Ishikawa (cell line): ENCODE results near the gene MAP3K13.

ENCODE experiments used
- CEBPB ChIP-seq: IDR thresholded peaks from 2 replicates; pipeline ENCODE4 v1.6.1; 2012
- CREB1 ChIP-seq: IDR thresholded peaks from 2 replicates; pipeline ENCODE4 v1.6.1; 2012; ENCODE audit warnings: low read depth
- EGR1 ChIP-seq: IDR thresholded peaks from 2 replicates; pipeline ENCODE4 v1.6.1; 2012
- EP300 ChIP-seq: IDR thresholded peaks from 2 replicates; pipeline ENCODE4 v1.6.1; 2012; ENCODE audit warnings: borderline replicate concordance
- FOXM1 ChIP-seq: IDR thresholded peaks from 2 replicates; pipeline ENCODE4 v1.6.1; 2012; ENCODE audit warnings: low read depth, borderline replicate concordance
- MAX ChIP-seq: IDR thresholded peaks from 2 replicates; pipeline ENCODE4 v1.6.1; 2012
- NFIC ChIP-seq: IDR thresholded peaks from 2 replicates; pipeline ENCODE4 v1.6.1; 2012
- RAD21 ChIP-seq: IDR thresholded peaks from 2 replicates; pipeline ENCODE4 v1.6.1; 2012; ENCODE audit warnings: low read depth
- REST ChIP-seq: IDR thresholded peaks from 2 replicates; pipeline ENCODE4 v1.6.1; 2012; ENCODE audit warnings: low read depth, mild to moderate bottlenecking
- TAF1 ChIP-seq: IDR thresholded peaks from 2 replicates; pipeline ENCODE4 v1.6.1; 2012; ENCODE audit warnings: low read depth, mild to moderate bottlenecking
- TCF12 ChIP-seq: IDR thresholded peaks from 2 replicates; pipeline ENCODE4 v1.6.1; 2012; ENCODE audit warnings: low read depth
- TEAD4 ChIP-seq: IDR thresholded peaks from 2 replicates; pipeline ENCODE4 v1.6.1; 2012
- USF1 ChIP-seq: IDR thresholded peaks from 2 replicates; pipeline ENCODE4 v1.6.1; 2012
- YY1 ChIP-seq: IDR thresholded peaks from 2 replicates; pipeline ENCODE4 v1.6.1; 2012; ENCODE audit warnings: low read depth
- ZBTB7A ChIP-seq: IDR thresholded peaks from 2 replicates; pipeline ENCODE4 v1.6.1; 2012; ENCODE audit warnings: low read depth

The MAP3K13 gene

GRCh38 chr3:185366913-185367312 lies 4.0 kb downstream of the MAP3K13 start:
- TF ChIP-seq EP300 = no peak
- no peak for TF ChIP-seq FOXM1
- TF ChIP-seq ZBTB7A = no peak
- no peak for TF ChIP-seq TEAD4
- no peak for TF ChIP-seq TCF12
- no peak for TF ChIP-seq TAF1
- TF ChIP-seq EGR1 = no peak
- TF ChIP-seq YY1 = no peak
- TF ChIP-seq REST = no peak
- no peak for TF ChIP-seq CEBPB
- no peak for TF ChIP-seq CREB1
- TF ChIP-seq USF1 = no peak
- TF ChIP-seq MAX = no peak
- no peak for TF ChIP-seq NFIC

- no peak for TF ChIP-seq CEBPB
- no peak for TF ChIP-seq TCF12
- no peak for TF ChIP-seq REST
- TF ChIP-seq MAX = no peak
- no peak for TF ChIP-seq EGR1
- no peak for TF ChIP-seq RAD21
- no peak for TF ChIP-seq USF1
- TF ChIP-seq ZBTB7A = no peak
- TF ChIP-seq FOXM1 = no peak
Measured at GRCh38 chr3:185371306-185372074, 8.6 kb downstream of the MAP3K13 start.

GRCh38 chr3:185381320-185382058 lies 18.6 kb downstream of the MAP3K13 start:
- TF ChIP-seq MAX = no peak
- no peak for TF ChIP-seq TEAD4
- TF ChIP-seq CREB1 = no peak
- TF ChIP-seq REST = no peak
- TF ChIP-seq RAD21 = no peak
- no peak for TF ChIP-seq USF1
- no peak for TF ChIP-seq TAF1
- no peak for TF ChIP-seq YY1
- TF ChIP-seq CEBPB = no peak
- no peak for TF ChIP-seq NFIC
- no peak for TF ChIP-seq EGR1
- no peak for TF ChIP-seq EP300
